Activated CD8-positive, alpha-beta memory T cell treated with anti-CD3 and anti-CD28 coated beads, Interleukin-2, amount 50 U/mL, for 4 hours (primary cell): ENCODE data around the gene ALOX5.
"Not testable (repeated sequence)": the region's sequence is repeated elsewhere in the genome, so short reads cannot be mapped to it uniquely, and the experiment has no call there.

Experiments used
- DNase-seq: peaks from one replicate; pipeline ENCODE4 v3.0.0-alpha.2; 2020

The ALOX5 gene

GRCh38 chr10:45374350-45375052 lies 485 bp downstream of the ALOX5 start:
- DNase-seq: no peak

- DNase-seq: no peak
Observed at GRCh38 chr10:45375101-45375500, 1.1 kb downstream of the ALOX5 start.

- DNase-seq: no peak
Observed at GRCh38 chr10:45375716-45376231, 1.8 kb downstream of the ALOX5 start.

- no peak for DNase-seq
Observed at GRCh38 chr10:45376371-45376801, 2.4 kb downstream of the ALOX5 start.

DNA sequence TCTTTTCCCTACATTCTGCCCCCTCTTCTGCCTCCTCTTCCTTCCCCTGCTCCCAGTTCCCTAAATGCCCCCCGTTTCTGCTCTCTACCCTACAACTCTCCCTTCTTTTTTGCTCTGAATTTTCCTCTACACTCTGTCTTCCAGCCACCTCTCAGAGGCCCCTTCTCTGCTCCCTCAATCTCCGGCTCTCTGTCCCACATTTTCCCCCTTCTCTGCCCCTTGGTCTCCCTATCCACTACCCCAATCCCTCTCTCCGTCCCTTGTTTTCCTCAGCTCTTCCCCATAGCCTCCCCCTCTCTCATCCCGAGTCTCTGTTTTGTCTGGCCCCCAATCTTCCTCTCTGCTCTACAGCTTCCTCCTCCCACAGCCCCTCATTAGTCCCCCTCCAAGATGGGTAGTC lies 3.3 kb downstream of the ALOX5 start:
- DNase-seq: no peak

GRCh38 chr10:45377858-45378257 lies 3.8 kb downstream of the ALOX5 start:
- no peak for DNase-seq

GRCh38 chr10:45378914-45379726 lies 5.1 kb downstream of the ALOX5 start:
- DNase-seq: no peak

GRCh38 chr10:45379891-45380540 lies 6.0 kb downstream of the ALOX5 start:
- DNase-seq: no peak

- no peak for DNase-seq
Observed at GRCh38 chr10:45380903-45381620, 7.0 kb downstream of the ALOX5 start.

DNA sequence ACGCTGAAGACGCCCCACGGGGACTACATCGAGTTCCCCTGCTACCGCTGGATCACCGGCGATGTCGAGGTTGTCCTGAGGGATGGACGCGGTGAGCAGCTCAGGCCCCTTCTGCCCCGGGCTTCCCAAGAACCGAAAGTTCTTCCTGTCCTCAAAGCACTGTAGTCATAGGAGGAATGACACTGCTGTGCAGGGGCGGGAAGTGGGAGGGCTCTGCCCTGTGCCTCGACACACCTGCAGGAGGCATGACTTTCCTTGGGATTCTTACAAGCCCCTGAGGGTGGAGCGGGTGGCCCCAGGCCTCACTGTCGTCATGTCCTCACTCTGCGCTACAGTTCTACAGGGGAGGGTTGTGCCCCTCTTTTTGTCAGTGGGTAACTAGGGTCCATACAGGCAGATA lies 8.6 kb downstream of the ALOX5 start:
- no peak for DNase-seq

DNA sequence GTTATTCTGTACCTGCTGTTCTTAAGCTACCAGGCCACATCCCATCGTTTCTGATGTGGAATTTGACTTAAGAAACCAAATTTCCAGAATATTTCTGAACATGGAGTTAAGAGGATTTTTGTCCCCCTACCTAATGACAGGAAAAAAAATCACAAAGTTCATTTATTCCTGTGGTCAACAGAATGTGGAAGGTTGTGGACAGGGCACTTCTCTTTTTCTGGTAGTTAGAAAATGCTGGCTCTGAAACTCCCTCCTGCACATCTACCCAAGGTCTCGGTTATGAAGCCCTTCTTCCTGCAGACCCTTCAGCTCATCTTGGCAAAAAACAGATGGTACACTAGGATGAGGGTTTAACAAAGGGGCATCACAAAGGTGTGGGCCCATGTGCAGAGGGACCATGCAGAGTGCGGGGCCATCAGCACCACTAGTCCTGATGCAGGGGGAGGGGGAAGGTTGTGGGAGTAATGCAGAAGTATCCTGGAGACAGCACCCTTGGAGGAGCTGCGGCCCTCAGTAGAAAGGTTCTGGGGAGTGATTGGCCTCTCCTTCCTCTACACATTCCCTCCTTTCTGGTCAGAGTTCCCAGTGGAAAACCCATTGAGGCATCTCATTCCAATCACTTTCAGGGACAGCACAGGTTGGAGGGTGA lies 9.8 kb downstream of the ALOX5 start:
- no peak for DNase-seq

GRCh38 chr10:45386657-45387056 lies 12.6 kb downstream of the ALOX5 start:
- DNase-seq: no peak

- no peak for DNase-seq
Observed at GRCh38 chr10:45387096-45387893, 13.3 kb downstream of the ALOX5 start.

DNA sequence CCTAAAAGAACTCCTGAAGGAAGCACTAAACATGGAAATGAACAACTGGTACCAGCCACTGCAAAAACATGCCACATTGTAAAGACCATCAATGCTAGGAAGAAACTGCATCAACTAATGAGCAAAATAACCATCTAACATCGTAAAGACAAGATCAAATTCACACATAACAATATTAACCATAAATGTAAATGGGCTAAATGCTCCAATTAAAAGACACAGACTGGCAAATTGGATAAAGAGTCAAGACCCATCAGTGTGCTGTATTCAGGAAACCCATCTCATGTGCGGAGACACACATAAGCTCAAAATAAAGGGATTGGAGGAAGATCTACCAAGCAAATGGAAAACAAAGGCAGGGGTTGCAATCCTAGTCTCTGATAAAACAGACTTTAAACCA lies 15.7 kb downstream of the ALOX5 start:
- DNase-seq: not testable (repeated sequence)

GRCh38 chr10:45391636-45392035 lies 17.6 kb downstream of the ALOX5 start:
- DNase-seq: not testable (repeated sequence)

- no peak for DNase-seq
Observed at GRCh38 chr10:45395554-45395953, 21.5 kb downstream of the ALOX5 start.

GRCh38 chr10:45398595-45398994 lies 24.6 kb downstream of the ALOX5 start:
- DNase-seq: no peak

- no peak for DNase-seq
Observed at GRCh38 chr10:45399113-45399512, 25.1 kb downstream of the ALOX5 start.

DNA sequence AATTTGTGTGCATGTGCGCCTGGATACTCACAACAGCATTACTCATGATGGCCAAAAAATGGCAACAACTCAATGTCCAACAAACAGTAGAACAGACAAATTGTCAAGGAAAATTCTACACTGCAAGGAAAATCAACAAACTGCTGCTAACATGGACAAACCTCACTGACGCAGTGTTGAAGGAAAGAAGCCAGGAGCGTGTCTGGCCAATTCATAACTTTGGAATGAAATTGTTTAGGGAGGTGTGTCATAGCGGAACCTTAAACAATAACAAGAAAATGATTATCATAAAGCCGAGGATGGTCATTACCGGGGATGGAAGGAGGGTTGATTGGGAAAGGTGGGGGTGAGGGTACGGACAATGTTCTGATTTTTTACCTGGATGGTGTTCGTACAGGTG lies 29.1 kb downstream of the ALOX5 start:
- no peak for DNase-seq

DNA sequence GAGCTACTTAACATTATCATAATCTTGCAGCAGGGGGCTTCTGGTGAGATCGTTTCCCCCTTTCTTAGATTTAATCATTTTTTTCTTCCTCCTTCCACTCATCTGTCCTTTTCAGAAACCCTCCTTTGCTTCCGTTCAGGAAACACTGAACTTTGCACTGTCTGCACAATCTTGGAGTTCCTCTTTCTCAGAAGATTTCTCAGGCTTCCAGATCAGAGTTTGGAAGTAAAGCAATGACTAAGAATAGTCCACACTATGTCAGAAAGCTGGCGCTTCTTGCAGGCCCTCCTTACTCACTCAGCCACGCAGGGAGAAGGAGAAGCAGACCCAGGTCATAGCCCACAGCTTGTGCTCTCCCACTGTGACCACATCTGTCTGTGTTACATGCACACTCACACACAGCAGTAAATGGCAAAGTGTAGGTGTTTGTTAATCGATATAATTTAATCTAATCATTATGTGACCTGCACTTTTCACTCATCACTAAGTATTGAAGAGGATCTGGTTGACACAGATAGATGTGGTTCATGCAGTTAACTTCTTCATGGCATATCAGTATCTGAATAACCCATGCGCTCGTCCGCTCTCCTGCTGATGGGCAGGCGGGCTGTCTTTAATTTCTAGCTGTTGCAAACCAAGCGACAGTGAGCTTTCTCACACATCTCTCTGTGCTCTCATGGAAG lies 30.2 kb downstream of the ALOX5 start:
- no peak for DNase-seq

GRCh38 chr10:45404770-45405120 lies 30.7 kb downstream of the ALOX5 start:
- no peak for DNase-seq
